Measurements from ENCODE around the gene DSCAM. TPM values are rescaled to one million over a fixed set of nuclear protein-coding genes. Genes with fewer than 3 reads are reported as not detected.

Gene DSCAM
- total RNA-seq, 1 donor from 2014 or later, result not detected

DNA sequence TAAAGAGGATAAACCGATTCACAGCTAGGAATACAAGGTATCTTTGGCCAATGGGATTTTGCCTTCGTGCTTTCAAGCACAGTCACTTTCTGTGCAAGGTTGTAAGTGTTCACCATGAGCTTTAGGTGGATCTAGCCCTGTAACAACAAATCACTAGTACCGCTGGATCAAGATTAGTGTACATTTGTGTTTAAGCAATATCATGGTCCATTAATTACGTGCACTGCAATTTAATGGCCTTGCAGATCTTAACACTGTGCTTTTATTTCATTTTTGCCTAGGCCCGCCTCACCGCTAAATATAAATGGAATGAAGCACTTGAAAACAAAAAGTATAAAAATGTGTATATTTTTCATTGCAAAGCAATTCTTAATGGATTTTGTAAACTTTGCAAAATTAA is 461.1 kb downstream of the DSCAM start:
- H3K27me3 Mint-ChIP-seq (ENCODE audit: unreplicated experiment), result peaks cover 3% of the 10 kb centered on the region
- no peaks in the 10 kb centered on the region for H3K4me1 Mint-ChIP-seq (ENCODE audit: unreplicated experiment)
- H3K36me3 Mint-ChIP-seq (ENCODE audit: unreplicated experiment), result no peaks in the 10 kb centered on the region
- no peak for DNase-seq (ENCODE audit: extremely low spot score, unreplicated experiment)
- H3K4me3 Mint-ChIP-seq (ENCODE audit: unreplicated experiment), result no peak overlapping the region
- peaks cover 31% of the 10 kb centered on the region for H3K9me3 Mint-ChIP-seq (ENCODE audit: unreplicated experiment)
- no peak overlapping the region for H3K27ac Mint-ChIP-seq (ENCODE audit: unreplicated experiment)
- TF ChIP-seq, protein P1, sequence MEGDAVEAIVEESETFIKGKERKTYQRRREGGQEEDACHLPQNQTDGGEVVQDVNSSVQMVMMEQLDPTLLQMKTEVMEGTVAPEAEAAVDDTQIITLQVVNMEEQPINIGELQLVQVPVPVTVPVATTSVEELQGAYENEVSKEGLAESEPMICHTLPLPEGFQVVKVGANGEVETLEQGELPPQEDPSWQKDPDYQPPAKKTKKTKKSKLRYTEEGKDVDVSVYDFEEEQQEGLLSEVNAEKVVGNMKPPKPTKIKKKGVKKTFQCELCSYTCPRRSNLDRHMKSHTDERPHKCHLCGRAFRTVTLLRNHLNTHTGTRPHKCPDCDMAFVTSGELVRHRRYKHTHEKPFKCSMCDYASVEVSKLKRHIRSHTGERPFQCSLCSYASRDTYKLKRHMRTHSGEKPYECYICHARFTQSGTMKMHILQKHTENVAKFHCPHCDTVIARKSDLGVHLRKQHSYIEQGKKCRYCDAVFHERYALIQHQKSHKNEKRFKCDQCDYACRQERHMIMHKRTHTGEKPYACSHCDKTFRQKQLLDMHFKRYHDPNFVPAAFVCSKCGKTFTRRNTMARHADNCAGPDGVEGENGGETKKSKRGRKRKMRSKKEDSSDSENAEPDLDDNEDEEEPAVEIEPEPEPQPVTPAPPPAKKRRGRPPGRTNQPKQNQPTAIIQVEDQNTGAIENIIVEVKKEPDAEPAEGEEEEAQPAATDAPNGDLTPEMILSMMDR (IDR thresholded peaks at IDR 0.05), result no peak

DNA sequence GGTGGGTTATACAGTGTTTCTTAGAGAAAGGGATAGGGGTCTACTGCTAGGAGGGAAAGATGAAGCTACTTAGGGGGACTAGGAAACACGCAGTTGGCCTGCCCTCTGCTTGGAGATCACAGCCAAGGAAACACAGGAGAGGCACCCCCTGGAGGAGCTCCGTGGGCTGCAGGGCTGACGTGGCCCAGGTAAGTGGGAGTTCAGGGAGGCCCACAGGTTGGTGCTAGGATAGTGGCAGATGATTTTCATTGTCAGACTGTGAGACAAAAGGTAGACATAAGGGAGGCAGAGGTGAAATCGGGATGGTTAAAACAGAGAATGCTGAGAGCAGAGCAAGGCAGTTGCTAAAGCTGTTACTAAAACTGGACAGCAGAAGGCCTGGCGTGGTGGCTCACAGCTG is 463.0 kb downstream of the DSCAM start:
- Mint-ChIP-seq H3K36me3 (ENCODE audit: unreplicated experiment) (no peaks in the 10 kb centered on the region), H3K9me3 (ENCODE audit: unreplicated experiment) (peaks cover 30% of the 10 kb centered on the region), H3K4me1 (ENCODE audit: unreplicated experiment) (no peaks in the 10 kb centered on the region), H3K4me3 (ENCODE audit: unreplicated experiment) (no peak overlapping the region), H3K27me3 (ENCODE audit: unreplicated experiment) (peaks cover 3% of the 10 kb centered on the region), H3K27ac (ENCODE audit: unreplicated experiment) (no peak overlapping the region)
- no peak for DNase-seq (ENCODE audit: extremely low spot score, unreplicated experiment)
- TF ChIP-seq, protein P1 (IDR thresholded peaks at IDR 0.05), result no peak

DNA sequence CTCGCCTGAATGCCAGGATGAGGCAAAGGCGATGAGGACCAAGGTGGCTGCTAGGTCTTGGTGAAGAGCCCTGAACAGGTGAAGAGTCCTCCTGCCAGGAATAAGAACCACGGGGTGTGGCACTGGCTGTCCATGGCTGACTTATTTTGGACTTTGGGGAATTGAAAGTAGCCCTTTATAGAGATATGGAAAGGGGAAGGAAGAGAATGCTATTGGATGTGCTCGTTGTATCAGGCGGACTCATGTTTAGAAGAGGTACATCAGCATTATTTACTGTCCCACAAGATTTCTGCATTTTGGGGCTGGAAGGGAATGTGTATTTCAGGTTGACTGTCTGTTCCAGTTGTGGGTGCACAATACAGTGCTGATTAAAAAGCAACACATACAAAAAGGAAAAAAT is 465.8 kb downstream of the DSCAM start:
- H3K27ac Mint-ChIP-seq (ENCODE audit: unreplicated experiment), result no peak overlapping the region
- DNase-seq (ENCODE audit: extremely low spot score, unreplicated experiment), result no peak
- no peak overlapping the region for H3K4me3 Mint-ChIP-seq (ENCODE audit: unreplicated experiment)
- H3K9me3 Mint-ChIP-seq (ENCODE audit: unreplicated experiment), result peaks cover 34% of the 10 kb centered on the region
- H3K4me1 Mint-ChIP-seq (ENCODE audit: unreplicated experiment), result no peaks in the 10 kb centered on the region
- H3K36me3 Mint-ChIP-seq (ENCODE audit: unreplicated experiment), result no peaks in the 10 kb centered on the region
- TF ChIP-seq, protein P1 (IDR thresholded peaks at IDR 0.05), result no peak
- H3K27me3 Mint-ChIP-seq (ENCODE audit: unreplicated experiment), result no peaks in the 10 kb centered on the region

DNA sequence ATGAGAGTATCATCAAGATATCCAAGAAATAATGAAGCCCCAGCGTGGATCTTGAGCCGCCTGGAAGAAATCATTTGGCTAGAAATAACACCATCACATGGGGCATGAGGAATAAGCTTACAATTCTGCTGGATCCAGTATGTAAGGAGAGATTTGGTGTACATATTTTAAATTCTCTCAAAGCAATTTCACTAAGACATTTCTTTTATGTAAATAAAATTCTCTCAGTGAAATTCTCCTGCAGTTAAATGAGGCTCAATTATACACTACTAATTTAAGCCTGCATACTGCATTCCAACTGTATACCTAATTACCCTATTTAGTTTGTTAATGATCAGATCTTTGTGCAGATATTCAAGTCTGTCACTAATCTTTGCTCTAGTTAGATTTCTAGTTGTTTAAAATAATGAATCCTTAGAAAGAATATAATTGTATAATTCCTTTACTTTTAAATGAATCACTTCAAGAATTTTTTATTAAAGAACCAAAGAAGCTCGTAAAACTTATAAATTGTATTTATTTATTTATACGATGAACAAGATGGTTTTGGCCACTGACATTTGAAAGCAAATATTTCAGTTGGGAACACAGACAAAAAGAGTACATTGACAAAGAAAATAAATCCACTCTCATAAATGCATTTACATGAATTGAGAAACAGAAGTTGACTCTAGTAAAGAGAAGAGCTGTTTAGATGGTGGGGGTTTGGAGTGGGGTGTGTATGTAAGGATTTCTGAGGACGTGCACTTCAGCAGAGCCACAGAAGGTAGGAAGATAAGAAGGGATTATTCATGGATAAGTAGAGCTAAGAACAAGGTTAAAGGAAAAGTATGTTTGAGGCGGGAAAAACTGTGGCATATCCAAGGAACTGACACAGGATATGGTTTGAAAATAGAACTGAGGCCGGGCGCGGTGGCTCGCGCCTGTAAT is 466.8 kb downstream of the DSCAM start:
- Mint-ChIP-seq H3K9me3 (ENCODE audit: unreplicated experiment) (peaks cover 38% of the 10 kb centered on the region), H3K36me3 (ENCODE audit: unreplicated experiment) (no peaks in the 10 kb centered on the region), H3K27ac (ENCODE audit: unreplicated experiment) (no peak overlapping the region), H3K27me3 (ENCODE audit: unreplicated experiment) (no peaks in the 10 kb centered on the region), H3K4me3 (ENCODE audit: unreplicated experiment) (no peak overlapping the region), H3K4me1 (ENCODE audit: unreplicated experiment) (no peaks in the 10 kb centered on the region)
- TF ChIP-seq, protein P1 (IDR thresholded peaks at IDR 0.05), result no peak
- no peak for DNase-seq (ENCODE audit: extremely low spot score, unreplicated experiment)

DNA sequence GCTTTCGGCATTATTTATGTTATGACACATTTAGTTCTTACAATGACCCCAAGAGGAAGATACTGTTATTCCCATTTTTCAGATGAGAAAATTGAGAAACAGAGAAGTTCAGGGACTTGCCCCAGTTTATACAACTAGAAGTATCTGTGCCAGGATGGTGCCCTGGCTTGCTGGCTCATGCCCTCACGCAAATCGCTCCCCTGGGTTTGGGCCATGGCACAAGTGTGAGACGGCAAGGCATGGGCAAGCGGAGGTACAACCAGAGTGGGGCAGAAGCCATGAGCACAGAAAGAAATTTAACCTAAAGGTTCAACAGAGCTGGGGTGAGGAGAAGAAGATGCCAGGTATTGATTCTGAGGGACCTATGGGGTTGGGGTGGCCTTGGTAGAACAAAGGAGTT is 469.8 kb downstream of the DSCAM start:
- Mint-ChIP-seq H3K9me3 (ENCODE audit: unreplicated experiment) (peaks cover 34% of the 10 kb centered on the region), H3K36me3 (ENCODE audit: unreplicated experiment) (no peaks in the 10 kb centered on the region), H3K4me3 (ENCODE audit: unreplicated experiment) (no peak overlapping the region), H3K4me1 (ENCODE audit: unreplicated experiment) (no peaks in the 10 kb centered on the region), H3K27ac (ENCODE audit: unreplicated experiment) (no peak overlapping the region), H3K27me3 (ENCODE audit: unreplicated experiment) (no peaks in the 10 kb centered on the region)
- no peak for DNase-seq (ENCODE audit: extremely low spot score, unreplicated experiment)
- TF ChIP-seq, protein P1 (IDR thresholded peaks at IDR 0.05), result no peak

All from osteocyte (in vitro differentiated cells).